HAP-1 (cell line): ENCODE results near the gene WSCD1.

ENCODE experiments used
- DNase-seq, 2 experiments: peaks; one replicate each; pipeline ENCODE4 v3.0.0-alpha.2; 2016 to 2020; ENCODE audit warnings: low spot score in 2 of 2
- H3K27me3 ChIP-seq: fragments of 250-450 bp; sonication (Bioruptor Pico); 2 replicates; pipeline ENCODE4 v1.5.1; 2020; ENCODE audit warnings: low read depth, mild to moderate bottlenecking, moderate library complexity
- H3K36me3 ChIP-seq: fragments of 250-450 bp; sonication (Bioruptor Pico); replicated peaks from 2 replicates; pipeline ENCODE4 v1.5.1; 2020; ENCODE audit warnings: mild to moderate bottlenecking
- H3K4me1 ChIP-seq: fragments of 250-450 bp; sonication (Bioruptor Pico); 2 replicates; pipeline ENCODE4 v1.5.1; 2020; ENCODE audit warnings: mild to moderate bottlenecking
- H3K4me3 ChIP-seq: fragments of 250-450 bp; sonication (Bioruptor Pico); 2 replicates; pipeline ENCODE4 v1.5.1; 2020; ENCODE audit warnings: mild to moderate bottlenecking, moderate library complexity
- H3K9me3 ChIP-seq: fragments of 250-450 bp; sonication (Bioruptor Pico); 2 replicates; pipeline ENCODE4 v1.5.1; 2020; ENCODE audit warnings: mild to moderate bottlenecking, moderate library complexity
- in situ Hi-C: fragments of 300-500 bp; cut with MboI; formaldehyde crosslinking; loops from 3 replicates; pipeline ENCODE4 v1.14.3; 2020; ENCODE audit warnings: low sequenced_read_pairs, inconsistent platforms, mixed read lengths

WSCD1 gene

GRCh38 chr17:6046431-6046830 lies 23.7 kb upstream of the WSCD1 start:
- Histone ChIP-seq H3K4me1 (no peaks in the 10 kb centered on the region), H3K27me3 (peaks cover 4% of the 10 kb centered on the region; the same call in 1 of the 2 replicates), H3K4me3 (no peak overlapping the region), H3K36me3 (no peaks in the 10 kb centered on the region), H3K9me3 (no peaks in the 10 kb centered on the region)
- no peak for DNase-seq
- in situ Hi-C loops: no loop called here

GRCh38 chr17:6046931-6047330 lies 23.2 kb upstream of the WSCD1 start:
- no peaks in the 10 kb centered on the region for H3K4me1 ChIP-seq
- no peak overlapping the region for H3K4me3 ChIP-seq
- H3K36me3 ChIP-seq: no peaks in the 10 kb centered on the region
- H3K9me3 ChIP-seq: no peaks in the 10 kb centered on the region
- no peak for DNase-seq
- H3K27me3 ChIP-seq: peaks cover 4% of the 10 kb centered on the region
- in situ Hi-C loops: no loop called here

GRCh38 chr17:6047966-6048365 lies 22.2 kb upstream of the WSCD1 start:
- Histone ChIP-seq H3K4me1 (no peaks in the 10 kb centered on the region), H3K4me3 (no peak overlapping the region), H3K27me3 (peaks cover 4% of the 10 kb centered on the region), H3K36me3 (no peaks in the 10 kb centered on the region), H3K9me3 (no peaks in the 10 kb centered on the region)
- DNase-seq: no peak
- in situ Hi-C loops: no loop called here

- in situ Hi-C loops: no loop called here
- peaks cover 4% of the 10 kb centered on the region for H3K27me3 ChIP-seq
These were observed 21.7 kb upstream of the WSCD1 start for GRCh38 chr17:6048486-6048885.

GRCh38 chr17:6052926-6053325 lies 17.3 kb upstream of the WSCD1 start:
- Histone ChIP-seq H3K4me1 (no peaks in the 10 kb centered on the region), H3K27me3 (peaks cover 4% of the 10 kb centered on the region)
- in situ Hi-C loops: no loop called here

More at GRCh38 chr17:6048486-6048885, 21.7 kb upstream of the WSCD1 start:
- Histone ChIP-seq H3K36me3 (no peaks in the 10 kb centered on the region), H3K4me3 (no peak overlapping the region), H3K4me1 (no peaks in the 10 kb centered on the region), H3K9me3 (no peaks in the 10 kb centered on the region)
- no peak for DNase-seq

GRCh38 chr17:6054372-6054771 lies 15.8 kb upstream of the WSCD1 start:
- peaks cover 4% of the 10 kb centered on the region for H3K27me3 ChIP-seq

More at GRCh38 chr17:6052926-6053325, 17.3 kb upstream of the WSCD1 start:
- no peak overlapping the region for H3K4me3 ChIP-seq
- no peak for DNase-seq
- no peaks in the 10 kb centered on the region for H3K36me3 ChIP-seq
- no peaks in the 10 kb centered on the region for H3K9me3 ChIP-seq

GRCh38 chr17:6056104-6056503 lies 14.1 kb upstream of the WSCD1 start:
- Histone ChIP-seq H3K9me3 (no peaks in the 10 kb centered on the region), H3K4me3 (no peak overlapping the region), H3K4me1 (no peaks in the 10 kb centered on the region), H3K27me3 (no peaks in the 10 kb centered on the region; the same call in none of the 2 replicates), H3K36me3 (no peaks in the 10 kb centered on the region)
- DNase-seq: no peak
- in situ Hi-C loops: no loop called here

More at GRCh38 chr17:6054372-6054771, 15.8 kb upstream of the WSCD1 start:
- DNase-seq: no peak
- Histone ChIP-seq H3K36me3 (no peaks in the 10 kb centered on the region), H3K4me3 (no peak overlapping the region), H3K9me3 (no peaks in the 10 kb centered on the region), H3K4me1 (no peaks in the 10 kb centered on the region)
- in situ Hi-C loops: no loop called here

GRCh38 chr17:6057562-6057961 lies 12.6 kb upstream of the WSCD1 start:
- DNase-seq: no peak
- no peaks in the 10 kb centered on the region for H3K9me3 ChIP-seq
- no peaks in the 10 kb centered on the region for H3K36me3 ChIP-seq
- in situ Hi-C loops: no loop called here
- no peaks in the 10 kb centered on the region; the same call in 1 of the 2 replicates for H3K27me3 ChIP-seq
- no peaks in the 10 kb centered on the region for H3K4me1 ChIP-seq
- H3K4me3 ChIP-seq: no peak overlapping the region

GRCh38 chr17:6059406-6059805 lies 10.8 kb upstream of the WSCD1 start:
- H3K4me3 ChIP-seq: no peak overlapping the region
- no peaks in the 10 kb centered on the region for H3K36me3 ChIP-seq
- no peaks in the 10 kb centered on the region for H3K4me1 ChIP-seq
- in situ Hi-C loops: no loop called here
- no peaks in the 10 kb centered on the region for H3K9me3 ChIP-seq
- H3K27me3 ChIP-seq: peaks cover 3% of the 10 kb centered on the region
- DNase-seq: no peak

- Histone ChIP-seq H3K4me1 (no peaks in the 10 kb centered on the region), H3K9me3 (no peaks in the 10 kb centered on the region), H3K27me3 (peaks cover 12% of the 10 kb centered on the region; the same call in 1 of the 2 replicates), H3K36me3 (no peaks in the 10 kb centered on the region), H3K4me3 (no peak overlapping the region)
- DNase-seq: no peak
- in situ Hi-C loops: no loop called here
These were observed 8.9 kb upstream of the WSCD1 start for GRCh38 chr17:6061290-6061689.

- Histone ChIP-seq H3K36me3 (no peaks in the 10 kb centered on the region), H3K4me1 (no peaks in the 10 kb centered on the region), H3K9me3 (no peaks in the 10 kb centered on the region), H3K4me3 (no peak overlapping the region), H3K27me3 (peaks cover 14% of the 10 kb centered on the region; the same call in 1 of the 2 replicates)
- in situ Hi-C loops: no loop called here
- DNase-seq: no peak
These were observed 5.3 kb upstream of the WSCD1 start for GRCh38 chr17:6064868-6065267.

GRCh38 chr17:6065351-6065750 lies 4.8 kb upstream of the WSCD1 start:
- DNase-seq: no peak
- H3K36me3 ChIP-seq: no peaks in the 10 kb centered on the region
- in situ Hi-C loops: no loop called here
- H3K27me3 ChIP-seq: peaks cover 14% of the 10 kb centered on the region; the same call in 1 of the 2 replicates
- H3K4me3 ChIP-seq: no peak overlapping the region
- H3K9me3 ChIP-seq: no peaks in the 10 kb centered on the region
- no peaks in the 10 kb centered on the region for H3K4me1 ChIP-seq

GRCh38 chr17:6066183-6066948 lies 3.8 kb upstream of the WSCD1 start:
- H3K4me1 ChIP-seq: peaks cover under 1% of the 10 kb centered on the region; the same call in 1 of the 2 replicates
- in situ Hi-C loops: no loop called here
- no peak for DNase-seq
- peaks cover 14% of the 10 kb centered on the region; the same call in 1 of the 2 replicates for H3K27me3 ChIP-seq
- H3K36me3 ChIP-seq: no peaks in the 10 kb centered on the region
- no peak overlapping the region for H3K4me3 ChIP-seq
- H3K9me3 ChIP-seq: no peaks in the 10 kb centered on the region

- DNase-seq: no peak
- H3K27me3 ChIP-seq: peaks cover 14% of the 10 kb centered on the region; the same call in 1 of the 2 replicates
- in situ Hi-C loops: no loop called here
- H3K9me3 ChIP-seq: no peaks in the 10 kb centered on the region
- no peaks in the 10 kb centered on the region for H3K36me3 ChIP-seq
- H3K4me1 ChIP-seq: peaks cover 4% of the 10 kb centered on the region; the same call in 1 of the 2 replicates
- H3K4me3 ChIP-seq: no peak overlapping the region
These were observed 3.1 kb upstream of the WSCD1 start for GRCh38 chr17:6067060-6067459.
